OCI-LY3 (cell line): ENCODE results near the gene HSD11B2.
A peak's percentile ranks its signal among the peaks of the same experiment; 100 is the strongest.

ENCODE experiments used
- H2AFZ ChIP-seq: fragments of 200-600, 300-600 bp; shearing (Covaris generic); 2 replicates; pipeline ENCODE4 v1.6.0; 2014; ENCODE audit warnings: antibody characterized with exemption, low read depth, low read length
- H3K27ac ChIP-seq: fragments of 200-600, 300-600 bp; sonication (generic); 2 replicates; pipeline ENCODE4 v1.5.1; 2014; ENCODE audit warnings: mild to moderate bottlenecking, low read length, moderate library complexity, mixed read lengths
- H3K27me3 ChIP-seq: fragments of 200-600, 300-600 bp; sonication (generic); 2 replicates; pipeline ENCODE4 v1.6.1; 2014; ENCODE audit warnings: low read depth, low read length, mixed read lengths
- H3K36me3 ChIP-seq: fragments of 200-600, 300-600 bp; sonication (generic); replicated peaks from 2 replicates; pipeline ENCODE3; 2014; ENCODE audit warnings: low read depth, low read length, mixed read lengths
- H3K4me1 ChIP-seq: fragments of 300-600, 200-600 bp; sonication (generic); 2 replicates; pipeline ENCODE4 v1.6.1; 2014; ENCODE audit warnings: low read length, mixed read lengths
- H3K4me2 ChIP-seq: fragments of 200-600, 300-600 bp; sonication (generic); 2 replicates; pipeline ENCODE4 v1.6.1; 2014; ENCODE audit warnings: low read length, mixed read lengths
- H3K4me3 ChIP-seq: fragments of 300-600, 200-600 bp; sonication (generic); 2 replicates; pipeline ENCODE4 v1.5.1; 2014; ENCODE audit warnings: antibody characterized with exemption, mild to moderate bottlenecking, low read length, moderate library complexity
- H3K79me2 ChIP-seq: fragments of 300-600, 200-600 bp; shearing (Covaris generic); 2 replicates; pipeline ENCODE4 v1.6.1; 2014; ENCODE audit warnings: mild to moderate bottlenecking, low read length, mixed read lengths
- H3K9ac ChIP-seq: fragments of 300-600, 200-600 bp; shearing (Covaris generic); 2 replicates; pipeline ENCODE4 v1.6.0; 2014; ENCODE audit warnings: mild to moderate bottlenecking, low read length, moderate library complexity
- H3K9me3 ChIP-seq: fragments of 200-600, 300-600 bp; shearing (Covaris generic); 2 replicates; pipeline ENCODE4 v1.6.1; 2014; ENCODE audit warnings: low read length, mixed read lengths; ENCODE audit not compliant: insufficient read depth
- H4K20me1 ChIP-seq: fragments of 200-600, 300-600 bp; sonication (generic); 2 replicates; pipeline ENCODE4 v1.6.1; 2016; ENCODE audit warnings: low read length, mixed read lengths; ENCODE audit not compliant: insufficient read depth
- CTCF ChIP-seq: fragments of 200-600, 300-600 bp; sonication (generic); IDR thresholded peaks from 2 replicates; pipeline ENCODE4 v1.5.1; 2014; ENCODE audit warnings: antibody characterized with exemption, low read length, low read depth
- EZH2phosphoT487 ChIP-seq: fragments of 200-600 bp; shearing (Covaris generic); IDR thresholded peaks from 2 replicates; pipeline ENCODE4 v1.6.1; 2018; ENCODE audit warnings: antibody characterized with exemption, mixed run types, low read depth

HSD11B2 gene

GRCh38 chr16:67428146-67428731, 2.7 kb upstream of the HSD11B2 start:
- Histone ChIP-seq H3K27ac (no peak overlapping the region), H3K4me3 (no peak overlapping the region), H3K4me1 (peaks cover 6% of the 10 kb centered on the region; the same call in 1 of the 2 replicates), H3K36me3 (no peaks in the 10 kb centered on the region), H2AFZ (no peak overlapping the region), H3K4me2 (no peak overlapping the region), H4K20me1 (no peaks in the 10 kb centered on the region), H3K9me3 (no peaks in the 10 kb centered on the region), H3K27me3 (peaks cover 25% of the 10 kb centered on the region), H3K9ac (no peak overlapping the region), H3K79me2 (no peaks in the 10 kb centered on the region)
- peak; percentile 86 for TF ChIP-seq CTCF
- no peak for TF ChIP-seq EZH2phosphoT487

GRCh38 chr16:67429053-67429798, 1.7 kb upstream of the HSD11B2 start:
- TF ChIP-seq CTCF: no peak
- TF ChIP-seq EZH2phosphoT487: no peak
- peaks cover 18% of the 10 kb centered on the region for H3K27me3 ChIP-seq
- no peaks in the 10 kb centered on the region for H4K20me1 ChIP-seq
- H3K4me3 ChIP-seq: no peak overlapping the region
- peak overlapping the region; percentile 75; the same call in 1 of the 2 replicates for H3K4me2 ChIP-seq
- H3K27ac ChIP-seq: no peak overlapping the region
- H3K9me3 ChIP-seq: no peaks in the 10 kb centered on the region
- no peaks in the 10 kb centered on the region for H3K79me2 ChIP-seq
- H3K4me1 ChIP-seq: peaks cover 6% of the 10 kb centered on the region; the same call in 1 of the 2 replicates
- no peaks in the 10 kb centered on the region for H3K36me3 ChIP-seq
- H2AFZ ChIP-seq: no peak overlapping the region
- no peak overlapping the region for H3K9ac ChIP-seq

- TF ChIP-seq EZH2phosphoT487 (no peak), CTCF (no peak)
- Histone ChIP-seq H3K9me3 (no peaks in the 10 kb centered on the region), H3K27me3 (peaks cover 11% of the 10 kb centered on the region), H3K4me3 (peak overlapping the region; percentile 76), H3K4me1 (peaks cover 12% of the 10 kb centered on the region), H3K79me2 (no peaks in the 10 kb centered on the region), H3K9ac (peak overlapping the region; percentile 41), H3K27ac (no peak overlapping the region), H3K4me2 (peak overlapping the region; percentile 75), H2AFZ (peak overlapping the region; percentile 57; the same call in 1 of the 2 replicates), H4K20me1 (no peaks in the 10 kb centered on the region), H3K36me3 (no peaks in the 10 kb centered on the region)
Measured at GRCh38 chr16:67429799-67430503, 970 bp upstream of the HSD11B2 start.

GRCh38 chr16:67430504-67430976, 381 bp upstream of the HSD11B2 start:
- H3K36me3 ChIP-seq: no peaks in the 10 kb centered on the region
- H2AFZ ChIP-seq: peak overlapping the region; percentile 57; the same call in 1 of the 2 replicates
- H3K9ac ChIP-seq: peak overlapping the region; percentile 41
- peaks cover 4% of the 10 kb centered on the region for H4K20me1 ChIP-seq
- TF ChIP-seq CTCF: no peak
- no peaks in the 10 kb centered on the region for H3K9me3 ChIP-seq
- H3K27me3 ChIP-seq: peaks cover 5% of the 10 kb centered on the region
- H3K27ac ChIP-seq: no peak overlapping the region
- no peaks in the 10 kb centered on the region for H3K79me2 ChIP-seq
- H3K4me2 ChIP-seq: peak overlapping the region; percentile 75
- H3K4me1 ChIP-seq: peaks cover 15% of the 10 kb centered on the region
- peak overlapping the region; percentile 76 for H3K4me3 ChIP-seq
